Right lobe of liver (tissue), 6 donors: Measurements from ENCODE around the gene ZBTB8A. TPM values are rescaled to one million over a fixed set of nuclear protein-coding genes. Genes with fewer than 3 reads are reported as not detected.
"Not testable (repeated sequence)": the region's sequence is repeated elsewhere in the genome, so short reads cannot be mapped to it uniquely, and the experiment has no call there.

ENCODE experiments used
- ATAC-seq, 4 donors: fragments of 200-7000 bp; cut with Tn5 transposase; one replicate each; pipeline ENCODE4 v1.9.1; 2020; ENCODE audit warnings: mild to moderate bottlenecking in 4 of 4, moderate library complexity in 4 of 4
- DNase-seq, 3 donors: peaks; one replicate each; pipeline ENCODE4 v3.0.0-alpha.2; 2020
- H3K27ac ChIP-seq, 3 donors: fragments of 200-600 bp; one replicate each; pipeline ENCODE4 v1.8.0; 2022
- H3K27me3 ChIP-seq, 2 donors: fragments of 200-600 bp; one replicate each; pipeline ENCODE4 v1.8.0; 2022
- H3K36me3 ChIP-seq, 4 donors: fragments of 200-600 bp; sonication (generic) in 1 of 4; one replicate each; pipeline versions ENCODE4 v1.5.1 to v1.8.0; 2017 to 2022; ENCODE audit warnings: control low read depth in 1 of 4
- H3K4me1 ChIP-seq, 4 donors: fragments of 200-600 bp; sonication (generic) in 1 of 4; one replicate each; pipeline versions ENCODE4 v1.5.1 to v1.8.0; 2017 to 2022; ENCODE audit warnings: control low read depth in 1 of 4
- H3K4me3 ChIP-seq, 3 donors: fragments of 200-600 bp; one replicate each; pipeline ENCODE4 v1.8.0; 2022
- H3K9me3 ChIP-seq, 4 donors: fragments of 200-600 bp; sonication (generic) in 1 of 4; one replicate each; pipeline versions ENCODE4 v1.5.1 to v1.8.0; 2017 to 2022; ENCODE audit warnings: control low read depth in 1 of 4
- POLR2A ChIP-seq: fragments of 450-650 bp; IDR thresholded peaks from one replicate; pipeline ENCODE4 v1.6.1; 2017; ENCODE audit warnings: antibody characterized with exemption, mild to moderate bottlenecking
- WGBS: methylation state at CpG from one replicate; pipeline ENCODE4 v1.1.6; 2018; ENCODE audit warnings: low coverage, low lambda C conversion rate; ENCODE audit not compliant: insufficient coverage; ENCODE audit errors: missing lambda C conversion rate; 5-methylcytosine and 5-hydroxymethylcytosine counted together
- intact Hi-C, 2 donors: fragments of 100-400 bp; cut with DNase I; formaldehyde crosslinking; loops; one replicate each; pipeline versions ENCODE4 v1.11.2 to v1.14.1; 2022
- total RNA-seq, 6 experiments: library from RNA; depleted of rRNA in 2 of 6; stranded (reverse); fragments of >200 nt in 2 of 6; fragmentation: NEBNext Ultra II Directional in 3 of 6; extraction: Animal tissue kit (Norgen Biotek cat#: 25700) in 3 of 6; gene quantifications; one replicate each; pipeline versions ENCODE4 v1.1.0 to v1.2.4, GENCODE V29; 2016 to 2023
- TF ChIP-seq, protein P1 (sequence below), 4 donors: fragments of 200-600 bp in 3 of 4; fragments of 450-650 bp in 1 of 4; IDR thresholded peaks; one replicate each; pipeline versions ENCODE4 v1.5.1 to v1.8.0; 2016 to 2022; ENCODE audit warnings: antibody characterized with exemption in 4 of 4, mild to moderate bottlenecking in 2 of 4
- donor health status: DM: no; HTN: yes; CAD: no.
- donor health status: DM: no; HTN: no; CAD: no.
- donor health status: DM: no; HTN: no; CAD: no.
- donor health status: DM: no; HTN: yes; CAD: no.
- donor health status: DM: no; HTN: yes; CAD: no.

The ZBTB8A gene
- total RNA-seq, 6 experiments from 2014 or later = 1.6 to 3.4 (median 2.3) TPM

DNA sequence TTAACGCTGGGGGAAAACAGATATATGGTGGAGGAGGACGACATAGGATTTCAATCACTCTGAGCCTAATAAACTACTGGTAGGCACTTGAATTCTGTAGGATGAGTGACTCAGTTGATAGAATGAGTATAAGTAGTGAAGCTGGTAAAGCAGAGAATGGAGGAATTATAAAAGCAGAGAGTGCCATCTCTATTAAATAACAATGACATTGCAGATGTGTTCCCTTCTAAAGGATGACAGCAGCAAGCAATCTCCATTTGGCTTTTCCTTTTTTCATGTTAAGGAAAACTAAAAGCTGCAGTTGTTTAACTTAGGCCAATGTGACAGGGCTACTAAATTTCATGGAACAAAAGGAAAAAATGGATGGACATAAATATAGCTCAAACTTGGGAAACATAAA, 93.6 kb downstream of the ZBTB8A start:
- H3K36me3 ChIP-seq = peaks cover 0 to 25% (median 2%) of the 10 kb centered on the region in 4 donors
- no peak overlapping the region for H3K4me3 ChIP-seq
- H3K9me3 ChIP-seq = no peaks in the 10 kb centered on the region
- H3K27me3 ChIP-seq = no peaks in the 10 kb centered on the region
- 82% methylated on average over 2 of the region's 2 CpGs for WGBS
- no peak overlapping the region for H3K27ac ChIP-seq
- TF ChIP-seq, protein P1, sequence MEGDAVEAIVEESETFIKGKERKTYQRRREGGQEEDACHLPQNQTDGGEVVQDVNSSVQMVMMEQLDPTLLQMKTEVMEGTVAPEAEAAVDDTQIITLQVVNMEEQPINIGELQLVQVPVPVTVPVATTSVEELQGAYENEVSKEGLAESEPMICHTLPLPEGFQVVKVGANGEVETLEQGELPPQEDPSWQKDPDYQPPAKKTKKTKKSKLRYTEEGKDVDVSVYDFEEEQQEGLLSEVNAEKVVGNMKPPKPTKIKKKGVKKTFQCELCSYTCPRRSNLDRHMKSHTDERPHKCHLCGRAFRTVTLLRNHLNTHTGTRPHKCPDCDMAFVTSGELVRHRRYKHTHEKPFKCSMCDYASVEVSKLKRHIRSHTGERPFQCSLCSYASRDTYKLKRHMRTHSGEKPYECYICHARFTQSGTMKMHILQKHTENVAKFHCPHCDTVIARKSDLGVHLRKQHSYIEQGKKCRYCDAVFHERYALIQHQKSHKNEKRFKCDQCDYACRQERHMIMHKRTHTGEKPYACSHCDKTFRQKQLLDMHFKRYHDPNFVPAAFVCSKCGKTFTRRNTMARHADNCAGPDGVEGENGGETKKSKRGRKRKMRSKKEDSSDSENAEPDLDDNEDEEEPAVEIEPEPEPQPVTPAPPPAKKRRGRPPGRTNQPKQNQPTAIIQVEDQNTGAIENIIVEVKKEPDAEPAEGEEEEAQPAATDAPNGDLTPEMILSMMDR (IDR thresholded peaks at IDR 0.05) = no peak
- DNase-seq = no peak
- no peak for ATAC-seq
- intact Hi-C loops = no loop called here
- no peaks in the 10 kb centered on the region for H3K4me1 ChIP-seq

DNA sequence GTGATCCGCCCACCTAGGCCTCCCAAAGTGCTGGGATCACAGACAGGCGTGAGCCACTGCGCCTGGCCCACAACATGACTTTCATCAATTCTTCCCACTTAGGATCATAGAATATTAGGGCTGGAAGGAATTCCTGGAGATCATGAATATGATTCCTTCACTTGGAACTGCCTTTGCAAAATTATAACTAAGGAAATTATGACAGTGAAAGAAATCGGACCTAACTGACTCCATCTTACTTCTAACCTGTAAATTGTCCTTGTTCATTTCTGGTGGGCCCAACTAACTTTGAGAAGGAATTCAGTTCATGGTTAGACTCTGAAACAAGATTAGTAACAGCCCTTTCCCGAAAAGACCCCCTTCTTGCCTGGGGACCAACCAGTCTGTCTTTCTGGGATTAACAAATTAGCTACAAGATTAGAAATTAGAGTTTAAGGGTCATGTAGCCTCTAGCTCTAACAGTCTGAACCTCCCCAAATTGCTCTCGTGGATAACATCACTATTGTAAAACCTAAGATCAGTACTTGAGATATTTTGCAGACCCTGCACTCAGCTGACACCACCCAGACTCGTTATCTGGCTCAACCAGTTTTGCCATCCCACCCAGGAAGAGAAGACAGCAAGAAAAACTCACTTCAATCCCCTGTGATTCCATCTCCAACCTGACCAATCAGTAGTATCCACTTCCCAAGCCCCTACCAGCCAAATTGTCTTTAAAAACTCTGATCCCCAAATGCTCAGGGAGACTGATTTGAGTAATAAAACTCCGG, 96.5 kb downstream of the ZBTB8A start:
- no peak for DNase-seq
- Histone ChIP-seq H3K27ac (no peak overlapping the region), H3K27me3 (no peaks in the 10 kb centered on the region), H3K4me1 (no peaks in the 10 kb centered on the region), H3K36me3 (peaks cover 0 to 18% (median 2%) of the 10 kb centered on the region in 4 donors), H3K9me3 (no peaks in the 10 kb centered on the region), H3K4me3 (no peak overlapping the region)
- TF ChIP-seq, protein P1 (IDR thresholded peaks at IDR 0.05) = no peak
- intact Hi-C loops = no loop called here
- ATAC-seq = no peak
- 98% methylated on average over 7 of the region's 8 CpGs for WGBS

DNA sequence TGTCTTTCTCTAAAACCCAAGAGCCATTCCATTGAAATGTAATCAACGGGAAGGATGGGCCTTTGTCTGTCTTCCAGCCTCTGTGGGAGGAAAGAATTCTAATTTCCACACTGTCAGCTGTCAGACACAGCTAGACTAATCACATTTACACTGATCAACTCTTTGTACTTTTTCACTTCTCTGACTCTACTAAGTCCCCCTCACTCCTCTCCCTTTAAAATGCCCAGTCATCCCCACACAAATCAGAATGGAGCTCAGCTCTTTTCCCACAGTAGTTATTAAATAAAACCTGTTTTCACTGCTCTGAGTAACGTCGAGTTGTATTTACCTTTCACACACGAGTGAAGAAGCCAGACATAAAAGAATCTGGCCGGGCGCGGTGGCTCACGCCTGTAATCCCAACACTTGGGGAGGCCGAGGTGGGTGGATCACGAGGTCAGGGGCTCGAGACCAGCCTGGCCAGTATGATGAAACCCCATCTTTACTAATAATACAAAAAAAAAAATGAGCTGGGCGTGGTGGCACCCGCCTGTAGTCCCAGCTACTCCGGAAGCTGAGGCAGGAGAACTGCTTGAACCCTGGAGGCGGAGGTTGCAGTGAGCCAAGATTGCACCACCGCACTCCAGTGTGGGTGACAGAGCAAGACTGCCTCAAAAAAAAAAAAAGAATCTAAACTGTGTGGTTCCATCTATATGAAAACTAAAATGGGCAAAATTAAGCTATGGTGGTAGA, 97.9 kb downstream of the ZBTB8A start:
- no peak for ATAC-seq
- intact Hi-C loops = no loop called here
- Histone ChIP-seq H3K27me3 (no peaks in the 10 kb centered on the region), H3K27ac (no peak overlapping the region), H3K36me3 (peaks cover 0 to 17% (median 2%) of the 10 kb centered on the region in 4 donors), H3K4me1 (no peaks in the 10 kb centered on the region), H3K9me3 (no peaks in the 10 kb centered on the region), H3K4me3 (no peak overlapping the region)
- WGBS = 81% methylated on average over 15 of the region's 16 CpGs
- no peak for DNase-seq
- TF ChIP-seq, protein P1 (IDR thresholded peaks at IDR 0.05) = no peak
- TF ChIP-seq POLR2A = no peak

DNA sequence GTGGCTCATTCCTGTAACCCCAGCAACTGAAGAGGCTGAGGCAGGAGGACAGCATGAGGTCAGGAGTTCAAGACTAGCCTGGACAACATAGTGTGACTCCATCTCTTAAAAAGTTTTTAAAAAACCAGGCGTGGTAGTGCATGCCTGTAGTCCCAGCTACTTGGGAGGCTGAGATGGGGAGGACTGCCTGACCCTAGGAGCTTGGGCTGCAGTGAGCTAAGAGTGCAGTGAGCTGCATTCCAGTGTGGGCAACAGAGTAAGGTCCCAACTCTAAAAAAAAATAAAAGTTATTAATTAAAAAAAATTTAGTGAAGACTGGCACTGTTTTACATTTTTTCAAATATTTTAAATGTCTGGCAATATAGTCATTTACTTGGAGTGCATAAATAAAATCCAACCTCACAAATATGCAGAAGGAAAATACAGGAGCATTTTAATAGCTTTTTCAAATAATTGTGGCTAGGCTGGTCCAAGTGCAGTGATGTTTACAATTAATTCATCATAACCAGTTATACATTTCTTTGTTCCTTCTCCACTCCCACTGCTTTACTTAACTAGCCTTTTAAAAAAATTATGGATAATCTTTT, 100.4 kb downstream of the ZBTB8A start:
- no peaks in the 10 kb centered on the region for H3K27me3 ChIP-seq
- no peak for TF ChIP-seq POLR2A
- TF ChIP-seq, protein P1 (IDR thresholded peaks at IDR 0.05) = no peak
- intact Hi-C loops = no loop called here
- 100% methylated on average over 1 of the region's 1 CpG for WGBS
- ATAC-seq = no peak
- H3K9me3 ChIP-seq = no peaks in the 10 kb centered on the region
- no peak overlapping the region for H3K4me3 ChIP-seq
- no peaks in the 10 kb centered on the region for H3K36me3 ChIP-seq
- no peak overlapping the region for H3K27ac ChIP-seq
- no peaks in the 10 kb centered on the region for H3K4me1 ChIP-seq
- DNase-seq = no peak

DNA sequence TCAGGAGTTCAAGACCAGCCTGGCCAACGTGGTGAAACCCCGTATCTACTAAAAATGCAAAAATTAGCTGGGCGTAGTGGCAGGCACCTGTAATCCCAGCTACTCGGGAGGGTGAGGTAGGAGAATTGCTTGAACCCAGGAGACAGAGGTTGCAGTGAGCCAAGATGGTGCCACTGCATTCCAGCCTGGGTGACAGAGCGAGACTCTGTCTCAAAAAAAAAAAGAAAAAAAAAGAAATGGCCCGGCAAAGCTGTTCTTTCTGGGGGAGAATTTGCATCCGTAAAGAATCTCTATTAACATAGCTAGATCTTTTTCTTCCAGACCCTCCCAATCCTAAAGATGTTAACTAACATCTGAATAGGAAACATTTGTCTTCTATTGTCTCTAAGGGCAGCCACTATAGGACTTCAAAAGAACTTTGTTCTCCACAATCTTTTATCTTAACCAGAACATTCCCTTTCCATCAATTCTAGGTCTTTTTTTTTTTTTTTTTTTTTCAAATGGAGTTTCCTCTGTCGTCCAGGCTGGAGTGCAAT, 103.1 kb downstream of the ZBTB8A start:
- 78% methylated on average over 4 of the region's 8 CpGs for WGBS
- ATAC-seq, intact Hi-C loops, H3K27me3 ChIP-seq, H3K36me3 ChIP-seq, H3K9me3 ChIP-seq, DNase-seq, H3K4me1 ChIP-seq, H3K27ac ChIP-seq, H3K4me3 ChIP-seq: not testable (repeated sequence)
